Fibroblast of lung (primary cell): Measurements from ENCODE around the gene GPC6. TPM values are rescaled to one million over a fixed set of nuclear protein-coding genes. Genes with fewer than 3 reads are reported as not detected.
A peak's percentile ranks its signal among the peaks of the same experiment; 100 is the strongest.

Source experiments
- DNase-seq, 2 donors: peaks; one replicate each; pipeline versions ENCODE4 v3.0.0 to v3.0.0-alpha.2; 2010; ENCODE audit warnings: low read depth in 2 of 2
- H2AFZ ChIP-seq: 2 replicates; pipeline ENCODE4 v1.5.1; 2012; ENCODE audit warnings: low read length, control low read depth, inconsistent platforms
- H3K27ac ChIP-seq: 2 replicates; pipeline ENCODE4 v1.5.1; 2011; ENCODE audit warnings: low read length, control low read depth; ENCODE audit not compliant: insufficient read depth
- H3K27me3 ChIP-seq: 2 replicates; pipeline ENCODE4 v1.5.1; 2011; ENCODE audit warnings: mild to moderate bottlenecking, low read length; ENCODE audit not compliant: control insufficient read depth, insufficient read depth
- H3K36me3 ChIP-seq: 2 replicates; pipeline ENCODE4 v1.5.1; 2011; ENCODE audit warnings: low read length; ENCODE audit not compliant: control insufficient read depth, insufficient read depth
- H3K4me1 ChIP-seq: 2 replicates; pipeline ENCODE4 v1.5.1; 2011; ENCODE audit warnings: low read length; ENCODE audit not compliant: control insufficient read depth, insufficient read depth; ENCODE audit errors: extremely low read depth
- H3K4me2 ChIP-seq: 2 replicates; pipeline ENCODE4 v1.5.1; 2011; ENCODE audit warnings: low read length, control low read depth; ENCODE audit not compliant: insufficient read depth; ENCODE audit errors: extremely low read depth
- H3K4me3 ChIP-seq, 4 experiments: fragments of 200-600 bp in 1 of 4; sonication (generic) in 1 of 4; replicated peaks in 1 of 4; 2 replicates each; pipeline ENCODE4 v1.5.1; 2011 to 2016; ENCODE audit warnings: low read length in 4 of 4, low read depth in 3 of 4, mild to moderate bottlenecking in 3 of 4, control low read depth in 2 of 4, inconsistent platforms in 1 of 4, mixed read lengths in 1 of 4; ENCODE audit not compliant: insufficient read depth in 1 of 4; ENCODE audit errors: control extremely low read depth in 1 of 4
- H3K79me2 ChIP-seq: 2 replicates; pipeline ENCODE4 v1.5.1; 2012; ENCODE audit warnings: mild to moderate bottlenecking, low read length, inconsistent platforms; ENCODE audit not compliant: control insufficient read depth, insufficient read depth
- H3K9ac ChIP-seq: 2 replicates; pipeline ENCODE4 v1.5.1; 2011; ENCODE audit warnings: mild to moderate bottlenecking, low read length, control low read depth; ENCODE audit not compliant: insufficient read depth
- H3K9me3 ChIP-seq: 2 replicates; pipeline ENCODE4 v1.5.1; 2012; ENCODE audit warnings: low read depth, low read length; ENCODE audit not compliant: control insufficient read depth, insufficient read depth
- H4K20me1 ChIP-seq: 2 replicates; pipeline ENCODE4 v1.5.1; 2011; ENCODE audit warnings: low read length; ENCODE audit not compliant: control insufficient read depth, insufficient read depth; ENCODE audit errors: extremely low read depth
- EZH2 ChIP-seq: IDR thresholded peaks from 2 replicates; pipeline ENCODE4 v1.5.1; 2012; ENCODE audit warnings: low read length, control low read depth, mild to moderate bottlenecking; ENCODE audit errors: missing control alignments
- polyA plus RNA-seq, 2 donors: library from polyadenylated mRNA; depleted of rRNA in 1 of 2; stranded (reverse) in 1 of 2; unstranded in 1 of 2; fragments of >200 nt; gene quantifications; 2 replicates each; pipeline ENCODE4 v1.2.1, GENCODE V29; 2011 to 2012; ENCODE audit warnings: missing spikeins in 1 of 2
- total RNA-seq: library from RNA; depleted of rRNA; stranded (reverse); fragments of >200 nt; gene quantifications from 2 replicates; pipeline ENCODE4 v1.2.1, GENCODE V29; 2014
- TF ChIP-seq, protein P1 (sequence below), 2 donors: IDR thresholded peaks in 1 of 2; conservative IDR thresholded peaks in 1 of 2; 1 replicate in 1 of 2; 2 replicates in 1 of 2; pipeline ENCODE4 v1.5.1; 2011 to 2012; ENCODE audit warnings: low read length in 2 of 2, control low read depth in 1 of 2, inconsistent platforms in 1 of 2, low read depth in 1 of 2, mild to moderate bottlenecking in 1 of 2

The GPC6 gene
- total and polyA plus RNA-seq, 2 donors (not counting 1 experiment from before 2014, with no cell fraction given): 11.2 to 33.7 TPM

DNA sequence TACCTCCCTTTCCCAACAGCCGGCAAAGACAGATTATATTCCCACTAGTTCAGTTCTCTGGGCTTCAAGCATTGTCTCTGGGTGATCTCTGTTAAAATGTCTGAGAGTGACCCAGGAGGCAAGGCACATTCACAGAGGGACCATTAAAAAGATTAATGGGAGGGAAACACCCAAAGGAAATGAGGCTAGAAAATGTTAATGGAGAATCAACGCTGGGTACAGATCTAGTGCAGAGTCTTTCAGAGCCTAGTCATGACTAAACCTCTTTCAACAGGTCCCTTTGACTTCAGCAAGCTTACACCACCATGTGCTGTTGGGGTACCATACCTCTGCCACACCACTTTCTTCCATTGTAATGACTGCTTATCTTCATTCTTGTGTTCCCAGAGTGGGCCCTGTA lies 894.3 kb downstream of the GPC6 start:
- Histone ChIP-seq H3K4me3 (no peak overlapping the region), H3K9ac (no peak overlapping the region), H3K27ac (no peak overlapping the region), H4K20me1 (no peaks in the 10 kb centered on the region), H3K9me3 (no peaks in the 10 kb centered on the region), H3K79me2 (no peaks in the 10 kb centered on the region), H3K27me3 (no peaks in the 10 kb centered on the region), H3K4me1 (no peaks in the 10 kb centered on the region), H3K36me3 (no peaks in the 10 kb centered on the region), H3K4me2 (no peak overlapping the region), H2AFZ (no peak overlapping the region)
- TF ChIP-seq, protein P1, sequence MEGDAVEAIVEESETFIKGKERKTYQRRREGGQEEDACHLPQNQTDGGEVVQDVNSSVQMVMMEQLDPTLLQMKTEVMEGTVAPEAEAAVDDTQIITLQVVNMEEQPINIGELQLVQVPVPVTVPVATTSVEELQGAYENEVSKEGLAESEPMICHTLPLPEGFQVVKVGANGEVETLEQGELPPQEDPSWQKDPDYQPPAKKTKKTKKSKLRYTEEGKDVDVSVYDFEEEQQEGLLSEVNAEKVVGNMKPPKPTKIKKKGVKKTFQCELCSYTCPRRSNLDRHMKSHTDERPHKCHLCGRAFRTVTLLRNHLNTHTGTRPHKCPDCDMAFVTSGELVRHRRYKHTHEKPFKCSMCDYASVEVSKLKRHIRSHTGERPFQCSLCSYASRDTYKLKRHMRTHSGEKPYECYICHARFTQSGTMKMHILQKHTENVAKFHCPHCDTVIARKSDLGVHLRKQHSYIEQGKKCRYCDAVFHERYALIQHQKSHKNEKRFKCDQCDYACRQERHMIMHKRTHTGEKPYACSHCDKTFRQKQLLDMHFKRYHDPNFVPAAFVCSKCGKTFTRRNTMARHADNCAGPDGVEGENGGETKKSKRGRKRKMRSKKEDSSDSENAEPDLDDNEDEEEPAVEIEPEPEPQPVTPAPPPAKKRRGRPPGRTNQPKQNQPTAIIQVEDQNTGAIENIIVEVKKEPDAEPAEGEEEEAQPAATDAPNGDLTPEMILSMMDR (conservative IDR thresholded peaks at IDR 0.05 in 1 of 2, IDR thresholded peaks at IDR 0.05 in 1 of 2; ENCODE audit: low read depth in 1 of 2, low read length in 2 of 2): no peak
- TF ChIP-seq EZH2: no peak
- DNase-seq: no peak

DNA sequence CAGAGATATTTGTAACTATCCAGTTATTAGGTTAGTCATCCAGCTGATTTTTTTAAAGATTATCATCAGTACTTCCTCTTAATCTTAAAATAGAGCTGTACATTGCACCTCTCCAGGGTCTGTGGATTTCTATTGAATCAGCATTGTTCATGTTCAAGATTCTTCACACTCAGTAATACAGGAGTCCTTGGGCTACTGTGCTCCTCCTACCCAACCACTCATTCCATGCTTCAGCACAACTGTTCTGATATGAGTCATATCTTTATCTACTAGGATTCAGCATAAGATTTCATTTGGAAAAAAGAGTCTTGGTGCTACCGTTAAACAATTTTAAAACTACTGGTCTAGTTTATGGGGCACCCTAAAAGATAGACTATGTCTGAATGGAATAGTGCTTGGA lies 895.1 kb downstream of the GPC6 start:
- no peaks in the 10 kb centered on the region for H3K79me2 ChIP-seq
- no peaks in the 10 kb centered on the region for H3K4me1 ChIP-seq
- no peak for TF ChIP-seq EZH2
- TF ChIP-seq, protein P1 (conservative IDR thresholded peaks at IDR 0.05 in 1 of 2, IDR thresholded peaks at IDR 0.05 in 1 of 2; ENCODE audit: low read depth in 1 of 2, low read length in 2 of 2): no peak
- H3K36me3 ChIP-seq: no peaks in the 10 kb centered on the region
- no peak overlapping the region for H3K9ac ChIP-seq
- no peak overlapping the region for H3K27ac ChIP-seq
- H3K4me2 ChIP-seq: no peak overlapping the region
- no peaks in the 10 kb centered on the region for H3K9me3 ChIP-seq
- H3K27me3 ChIP-seq: no peaks in the 10 kb centered on the region
- DNase-seq: peak; percentile 61 to 91
- H3K4me3 ChIP-seq: no peak overlapping the region
- H4K20me1 ChIP-seq: no peaks in the 10 kb centered on the region
- no peak overlapping the region for H2AFZ ChIP-seq

DNA sequence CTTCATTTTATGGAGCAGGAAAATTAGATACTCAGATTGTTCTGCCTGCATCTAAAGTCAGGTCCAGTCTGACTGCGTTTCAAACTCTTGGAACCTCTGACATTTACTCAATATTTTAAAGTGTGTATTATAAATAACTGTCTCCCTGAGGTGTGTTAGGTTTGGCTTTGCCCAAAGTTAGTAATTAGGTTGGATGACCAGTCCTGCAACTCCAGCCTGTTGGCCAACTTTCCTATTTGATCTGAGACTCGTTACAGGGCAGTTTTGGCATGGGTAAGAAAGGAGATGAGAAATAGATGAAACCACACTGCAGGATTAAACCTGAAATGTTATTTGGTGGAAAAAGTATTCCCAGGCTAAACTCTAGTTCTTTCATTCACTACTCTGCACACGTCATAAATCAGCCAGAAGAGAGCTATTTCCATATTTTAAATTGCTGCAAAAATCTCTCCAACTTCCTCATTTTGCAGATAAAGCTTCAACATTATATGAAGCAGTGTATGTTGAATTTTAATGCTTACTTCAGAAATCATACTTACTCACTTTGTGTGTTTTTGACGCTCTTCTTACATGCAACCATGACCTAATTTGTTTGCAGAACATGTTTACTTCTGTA lies 895.8 kb downstream of the GPC6 start:
- Histone ChIP-seq H3K4me2 (no peak overlapping the region), H3K79me2 (no peaks in the 10 kb centered on the region), H3K4me1 (no peaks in the 10 kb centered on the region), H3K27ac (no peak overlapping the region), H3K9ac (no peak overlapping the region), H3K27me3 (no peaks in the 10 kb centered on the region), H4K20me1 (no peaks in the 10 kb centered on the region), H3K4me3 (no peak overlapping the region), H3K36me3 (no peaks in the 10 kb centered on the region), H2AFZ (no peak overlapping the region), H3K9me3 (no peaks in the 10 kb centered on the region)
- TF ChIP-seq EZH2: no peak
- TF ChIP-seq, protein P1 (conservative IDR thresholded peaks at IDR 0.05 in 1 of 2, IDR thresholded peaks at IDR 0.05 in 1 of 2; ENCODE audit: low read depth in 1 of 2, low read length in 2 of 2): no peak
- DNase-seq: no peak
